ENCODE data around the gene ARSG.

Gene ARSG

GRCh38 chr17:68396226-68397107, 105.2 kb downstream of the ARSG start:
- H3K4me3 ChIP-seq (ENCODE audit: low read depth, low read length): no peak overlapping the region

GRCh38 chr17:68397108-68397536, 105.8 kb downstream of the ARSG start:
- TF ChIP-seq, protein P1, sequence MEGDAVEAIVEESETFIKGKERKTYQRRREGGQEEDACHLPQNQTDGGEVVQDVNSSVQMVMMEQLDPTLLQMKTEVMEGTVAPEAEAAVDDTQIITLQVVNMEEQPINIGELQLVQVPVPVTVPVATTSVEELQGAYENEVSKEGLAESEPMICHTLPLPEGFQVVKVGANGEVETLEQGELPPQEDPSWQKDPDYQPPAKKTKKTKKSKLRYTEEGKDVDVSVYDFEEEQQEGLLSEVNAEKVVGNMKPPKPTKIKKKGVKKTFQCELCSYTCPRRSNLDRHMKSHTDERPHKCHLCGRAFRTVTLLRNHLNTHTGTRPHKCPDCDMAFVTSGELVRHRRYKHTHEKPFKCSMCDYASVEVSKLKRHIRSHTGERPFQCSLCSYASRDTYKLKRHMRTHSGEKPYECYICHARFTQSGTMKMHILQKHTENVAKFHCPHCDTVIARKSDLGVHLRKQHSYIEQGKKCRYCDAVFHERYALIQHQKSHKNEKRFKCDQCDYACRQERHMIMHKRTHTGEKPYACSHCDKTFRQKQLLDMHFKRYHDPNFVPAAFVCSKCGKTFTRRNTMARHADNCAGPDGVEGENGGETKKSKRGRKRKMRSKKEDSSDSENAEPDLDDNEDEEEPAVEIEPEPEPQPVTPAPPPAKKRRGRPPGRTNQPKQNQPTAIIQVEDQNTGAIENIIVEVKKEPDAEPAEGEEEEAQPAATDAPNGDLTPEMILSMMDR (IDR thresholded peaks at IDR 0.05; ENCODE audit: borderline replicate concordance, insufficient read depth, low read depth, low read length): no peak
- no peak overlapping the region for H3K4me3 ChIP-seq (ENCODE audit: low read depth, low read length)

More at GRCh38 chr17:68396226-68397107, 105.2 kb downstream of the ARSG start:
- TF ChIP-seq, protein P1 (IDR thresholded peaks at IDR 0.05; ENCODE audit: borderline replicate concordance, insufficient read depth, low read depth, low read length): no peak

- H3K4me3 ChIP-seq (ENCODE audit: low read depth, low read length): no peak overlapping the region
- TF ChIP-seq, protein P1 (IDR thresholded peaks at IDR 0.05; ENCODE audit: borderline replicate concordance, insufficient read depth, low read depth, low read length): peak; percentile 85
Observed at GRCh38 chr17:68398691-68399637, 107.7 kb downstream of the ARSG start.

- TF ChIP-seq, protein P1 (IDR thresholded peaks at IDR 0.05; ENCODE audit: borderline replicate concordance, insufficient read depth, low read depth, low read length): no peak
- H3K4me3 ChIP-seq (ENCODE audit: low read depth, low read length): no peak overlapping the region
Observed at GRCh38 chr17:68399638-68400403, 108.5 kb downstream of the ARSG start.

DNA sequence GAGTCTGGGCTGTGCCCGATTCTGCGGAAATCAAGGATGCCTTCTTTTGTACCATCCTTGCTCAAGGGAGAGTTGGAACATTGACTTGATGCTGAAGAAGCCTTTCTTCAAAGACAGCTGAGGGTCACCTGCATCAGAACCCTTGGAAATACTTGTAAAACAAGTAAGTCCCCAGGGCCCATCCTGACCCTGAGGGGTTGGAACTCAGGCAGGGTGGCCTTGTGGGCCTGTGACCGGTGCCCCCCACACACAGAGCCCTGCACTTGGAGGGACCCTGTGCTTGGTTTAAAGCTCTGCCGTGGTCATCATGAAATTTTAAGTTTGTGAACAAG, 109.1 kb downstream of the ARSG start:
- TF ChIP-seq, protein P1 (IDR thresholded peaks at IDR 0.05; ENCODE audit: borderline replicate concordance, insufficient read depth, low read depth, low read length): no peak
- H3K4me3 ChIP-seq (ENCODE audit: low read depth, low read length): no peak overlapping the region

GRCh38 chr17:68401288-68401687, 110.0 kb downstream of the ARSG start:
- H3K4me3 ChIP-seq (ENCODE audit: low read depth, low read length): no peak overlapping the region
- TF ChIP-seq, protein P1 (IDR thresholded peaks at IDR 0.05; ENCODE audit: borderline replicate concordance, insufficient read depth, low read depth, low read length): no peak

All from GM12875 (cell line).